Choroid plexus epithelial cell (primary cell): ENCODE data around the gene SERGEF.

ENCODE experiments used
- DNase-seq: peaks from one replicate; pipeline ENCODE4 v3.0.0-alpha.2; 2010; ENCODE audit warnings: low read depth
- H3K4me3 ChIP-seq: 2 replicates; pipeline ENCODE4 v1.5.1; 2011; ENCODE audit warnings: low read depth, mild to moderate bottlenecking, control low read depth, low read length, moderate library complexity
- CTCF ChIP-seq: conservative IDR thresholded peaks from 2 replicates; pipeline ENCODE4 v1.5.1; 2011; ENCODE audit warnings: low read depth, mild to moderate bottlenecking, control low read depth, inconsistent platforms, low read length, moderate library complexity

SERGEF gene

GRCh38 chr11:17972987-17973386 lies 39.9 kb downstream of the SERGEF start:
- peak; percentile 88 for DNase-seq
- TF ChIP-seq CTCF = peak; percentile 98
- H3K4me3 ChIP-seq = no peak overlapping the region

GRCh38 chr11:17968206-17968605 lies 44.6 kb downstream of the SERGEF start:
- DNase-seq = no peak
- no peak for TF ChIP-seq CTCF
- no peak overlapping the region for H3K4me3 ChIP-seq

GRCh38 chr11:17967661-17968060 lies 45.2 kb downstream of the SERGEF start:
- DNase-seq = no peak
- no peak for TF ChIP-seq CTCF

GRCh38 chr11:17960091-17960490 lies 52.8 kb downstream of the SERGEF start:
- no peak for DNase-seq
- TF ChIP-seq CTCF = no peak
- H3K4me3 ChIP-seq = no peak overlapping the region

More at GRCh38 chr11:17967661-17968060, 45.2 kb downstream of the SERGEF start:
- H3K4me3 ChIP-seq = no peak overlapping the region

- no peak overlapping the region for H3K4me3 ChIP-seq
- no peak for DNase-seq
- TF ChIP-seq CTCF = no peak
Measured at GRCh38 chr11:17958446-17958845, 54.4 kb downstream of the SERGEF start.

GRCh38 chr11:17954395-17955252 lies 58.2 kb downstream of the SERGEF start:
- no peak for TF ChIP-seq CTCF
- no peak overlapping the region for H3K4me3 ChIP-seq
- peak; percentile 28 for DNase-seq

GRCh38 chr11:17952487-17952886 lies 60.4 kb downstream of the SERGEF start:
- no peak overlapping the region for H3K4me3 ChIP-seq
- TF ChIP-seq CTCF = no peak
- no peak for DNase-seq
